MM.1S (cell line): ENCODE measurements around the gene TSC22D3.
"Not testable (repeated sequence)": the region's sequence is repeated elsewhere in the genome, so short reads cannot be mapped to it uniquely, and the experiment has no call there.

Experiments used
- DNase-seq: peaks from one replicate; pipeline ENCODE4 v3.0.0-alpha.2; 2015
- H2AFZ ChIP-seq: fragments of 300-600 bp; sonication (generic); 2 replicates; pipeline ENCODE4 v1.6.0; 2016; ENCODE audit warnings: antibody characterized with exemption, low read length
- H3F3A ChIP-seq: fragments of 300-600 bp; sonication (generic); 2 replicates; pipeline ENCODE4 v1.6.1; 2016; ENCODE audit warnings: mild to moderate bottlenecking, antibody characterized with exemption, low read length, moderate library complexity, mixed read lengths; ENCODE audit not compliant: insufficient read depth
- H3K27ac ChIP-seq: fragments of 300-600 bp; sonication (generic); 2 replicates; pipeline ENCODE4 v1.5.1; 2016; ENCODE audit warnings: mild to moderate bottlenecking, low read length
- H3K27me3 ChIP-seq: fragments of 300-600 bp; sonication (generic); replicated peaks from 2 replicates; pipeline ENCODE4 v1.6.0; 2016; ENCODE audit warnings: low read length; ENCODE audit not compliant: insufficient read depth
- H3K36me3 ChIP-seq: fragments of 300-600 bp; sonication (generic); replicated peaks from 2 replicates; pipeline ENCODE4 v1.6.1; 2016; ENCODE audit warnings: mild to moderate bottlenecking, low read length, mixed read lengths; ENCODE audit not compliant: insufficient read depth
- H3K4me1 ChIP-seq: fragments of 300-600 bp; sonication (generic); 2 replicates; pipeline ENCODE4 v1.6.1; 2016; ENCODE audit warnings: low read length, mixed read lengths
- H3K4me2 ChIP-seq: fragments of 300-600 bp; sonication (generic); 2 replicates; pipeline ENCODE4 v1.6.0; 2016; ENCODE audit warnings: low read depth, low read length
- H3K4me3 ChIP-seq: fragments of 300-600 bp; sonication (generic); 2 replicates; pipeline ENCODE4 v1.5.1; 2016; ENCODE audit warnings: low read length, mixed read lengths
- H3K79me2 ChIP-seq: fragments of 300-600 bp; sonication (generic); 2 replicates; pipeline ENCODE4 v1.6.1; 2016; ENCODE audit warnings: mixed run types, low read length, mixed read lengths
- H3K9ac ChIP-seq: fragments of 300-600 bp; sonication (generic); 2 replicates; pipeline ENCODE4 v1.6.1; 2016; ENCODE audit warnings: low read length, mixed read lengths
- H3K9me2 ChIP-seq: fragments of 300-600 bp; sonication (generic); replicated peaks from 2 replicates; pipeline ENCODE4 v1.6.1; 2016; ENCODE audit warnings: mild to moderate bottlenecking, low read length, mixed read lengths; ENCODE audit not compliant: insufficient read depth
- H3K9me3 ChIP-seq: fragments of 300-600 bp; sonication (generic); replicated peaks from 2 replicates; pipeline ENCODE4 v1.6.1; 2016; ENCODE audit warnings: mild to moderate bottlenecking, low read length, mixed read lengths; ENCODE audit not compliant: insufficient read depth
- H4K20me1 ChIP-seq: fragments of 300-600 bp; sonication (generic); 2 replicates; pipeline ENCODE4 v1.6.1; 2016; ENCODE audit warnings: mild to moderate bottlenecking, low read length, moderate library complexity, mixed read lengths; ENCODE audit not compliant: insufficient read depth
- EZH2 ChIP-seq: fragments of 300-600 bp; sonication (generic); optimal IDR thresholded peaks from 2 replicates; pipeline ENCODE3; 2017; ENCODE audit warnings: low read depth, mild to moderate bottlenecking, antibody characterized with exemption, low read length, mixed read lengths
- EZH2phosphoT487 ChIP-seq: fragments of 300-600 bp; sonication (generic); IDR thresholded peaks from 2 replicates; pipeline ENCODE4 v1.6.1; 2018; ENCODE audit warnings: antibody characterized with exemption, low read length
- TF ChIP-seq, protein P1 (sequence below): fragments of 300-600 bp; sonication (generic); IDR thresholded peaks from 2 replicates; pipeline ENCODE4 v1.5.1; 2016; ENCODE audit warnings: antibody characterized with exemption, low read length, mixed read lengths

TSC22D3 gene

DNA sequence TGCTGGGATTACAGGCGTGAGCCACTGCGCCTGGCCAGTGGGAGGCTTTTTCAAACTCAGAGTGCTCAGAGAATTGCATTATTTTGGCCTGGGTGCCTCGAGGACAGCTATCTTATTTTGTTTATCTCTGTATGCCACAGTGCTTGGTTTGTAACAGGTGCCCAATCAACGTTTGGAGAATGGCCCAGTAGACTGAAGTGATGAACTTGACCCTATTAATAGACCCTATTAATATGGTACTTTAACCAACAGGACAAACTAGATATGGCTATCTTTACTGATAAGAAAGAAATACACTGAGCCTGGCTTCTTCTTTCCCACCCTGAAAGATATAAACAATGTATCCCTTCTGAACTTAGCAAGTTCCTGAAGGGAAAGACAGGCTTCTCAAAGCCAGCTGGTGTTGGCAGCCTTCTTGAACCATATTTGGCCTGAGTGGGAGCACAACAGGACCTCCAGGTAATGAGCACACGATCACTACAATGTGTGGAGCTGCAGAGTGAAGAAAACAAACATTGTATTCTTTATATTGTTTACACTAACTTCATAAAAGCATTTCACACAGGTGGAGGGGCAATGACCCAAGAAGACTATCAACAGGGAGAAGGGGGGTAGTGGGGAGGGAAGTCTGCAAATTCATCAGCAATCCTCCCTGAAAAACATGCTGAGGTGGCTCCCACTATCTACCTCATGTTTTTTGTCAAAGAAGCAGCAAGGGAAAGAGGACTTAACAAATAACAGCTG lies 105.5 kb downstream of the TSC22D3 start:
- H3K9me3 ChIP-seq, result no peaks in the 10 kb centered on the region
- no peak overlapping the region for H3K27ac ChIP-seq
- DNase-seq, result no peak
- no peak overlapping the region for H2AFZ ChIP-seq
- H3F3A ChIP-seq, result peaks cover 18% of the 10 kb centered on the region
- no peaks in the 10 kb centered on the region for H3K36me3 ChIP-seq
- no peak overlapping the region for H3K4me3 ChIP-seq
- no peak overlapping the region for H3K4me2 ChIP-seq
- no peaks in the 10 kb centered on the region for H4K20me1 ChIP-seq
- H3K9ac ChIP-seq, result no peak overlapping the region
- H3K4me1 ChIP-seq, result peaks cover 22% of the 10 kb centered on the region
- peaks cover 5% of the 10 kb centered on the region; the same call in 1 of the 2 replicates for H3K79me2 ChIP-seq
- H3K27me3 ChIP-seq, result no peaks in the 10 kb centered on the region
- TF ChIP-seq EZH2 (no peak), EZH2phosphoT487 (no peak)
- TF ChIP-seq, protein P1, sequence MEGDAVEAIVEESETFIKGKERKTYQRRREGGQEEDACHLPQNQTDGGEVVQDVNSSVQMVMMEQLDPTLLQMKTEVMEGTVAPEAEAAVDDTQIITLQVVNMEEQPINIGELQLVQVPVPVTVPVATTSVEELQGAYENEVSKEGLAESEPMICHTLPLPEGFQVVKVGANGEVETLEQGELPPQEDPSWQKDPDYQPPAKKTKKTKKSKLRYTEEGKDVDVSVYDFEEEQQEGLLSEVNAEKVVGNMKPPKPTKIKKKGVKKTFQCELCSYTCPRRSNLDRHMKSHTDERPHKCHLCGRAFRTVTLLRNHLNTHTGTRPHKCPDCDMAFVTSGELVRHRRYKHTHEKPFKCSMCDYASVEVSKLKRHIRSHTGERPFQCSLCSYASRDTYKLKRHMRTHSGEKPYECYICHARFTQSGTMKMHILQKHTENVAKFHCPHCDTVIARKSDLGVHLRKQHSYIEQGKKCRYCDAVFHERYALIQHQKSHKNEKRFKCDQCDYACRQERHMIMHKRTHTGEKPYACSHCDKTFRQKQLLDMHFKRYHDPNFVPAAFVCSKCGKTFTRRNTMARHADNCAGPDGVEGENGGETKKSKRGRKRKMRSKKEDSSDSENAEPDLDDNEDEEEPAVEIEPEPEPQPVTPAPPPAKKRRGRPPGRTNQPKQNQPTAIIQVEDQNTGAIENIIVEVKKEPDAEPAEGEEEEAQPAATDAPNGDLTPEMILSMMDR, result no peak
- no peaks in the 10 kb centered on the region for H3K9me2 ChIP-seq

DNA sequence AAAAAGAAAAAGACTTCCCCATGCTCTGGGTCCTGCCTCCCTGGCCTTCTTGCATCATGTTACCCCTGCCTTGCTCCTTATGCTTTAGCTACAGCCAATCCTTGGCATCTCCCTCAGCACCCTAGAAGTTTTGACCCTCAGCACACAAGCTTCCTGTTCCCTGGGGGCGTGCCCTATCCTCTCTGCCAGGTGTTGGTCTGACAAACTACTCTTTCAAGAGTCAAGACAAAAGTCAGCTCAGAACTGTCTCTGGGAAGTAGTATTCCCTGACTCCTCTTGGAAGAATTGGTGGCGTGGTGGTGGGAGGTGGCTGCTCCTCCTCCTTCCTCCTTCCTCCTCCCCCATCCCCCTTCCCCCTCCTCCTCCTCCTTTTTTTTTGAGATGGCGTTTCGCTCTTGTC lies 106.3 kb downstream of the TSC22D3 start:
- Histone ChIP-seq H3K4me1 (peaks cover 16% of the 10 kb centered on the region), H3K4me2 (no peak overlapping the region), H3K79me2 (peaks cover 5% of the 10 kb centered on the region; the same call in 1 of the 2 replicates), H4K20me1 (no peaks in the 10 kb centered on the region), H3K9me2 (no peaks in the 10 kb centered on the region), H3K27me3 (no peaks in the 10 kb centered on the region), H3K9ac (no peak overlapping the region), H3K36me3 (no peaks in the 10 kb centered on the region), H3K27ac (no peak overlapping the region), H2AFZ (no peak overlapping the region), H3F3A (peaks cover 11% of the 10 kb centered on the region), H3K9me3 (no peaks in the 10 kb centered on the region), H3K4me3 (no peak overlapping the region)
- TF ChIP-seq, protein P1, result no peak
- TF ChIP-seq EZH2 (no peak), EZH2phosphoT487 (no peak)
- DNase-seq, result no peak

DNA sequence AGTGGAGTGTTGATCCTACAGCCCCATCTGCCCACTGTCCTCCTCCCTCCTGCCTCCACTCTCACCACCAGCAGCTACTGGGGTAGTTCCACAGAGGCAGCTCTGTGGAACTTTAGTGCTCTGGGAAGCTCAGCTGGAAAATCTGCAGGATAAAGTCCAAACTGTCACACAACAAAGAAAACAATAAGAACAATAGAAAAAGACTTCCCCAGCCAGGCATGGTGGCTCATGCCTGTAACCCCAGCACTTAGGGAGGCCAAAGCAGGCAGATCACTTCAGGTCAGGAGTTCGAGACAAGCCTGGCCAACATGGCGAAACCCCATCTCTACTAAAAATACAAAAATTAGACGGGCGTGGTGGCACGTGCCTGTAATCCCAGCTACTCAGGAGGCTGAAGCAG lies 106.9 kb downstream of the TSC22D3 start:
- H3K4me2 ChIP-seq, H3K4me3 ChIP-seq, H3K9me2 ChIP-seq, H3F3A ChIP-seq, H4K20me1 ChIP-seq, H2AFZ ChIP-seq, H3K9me3 ChIP-seq, H3K27ac ChIP-seq, H3K27me3 ChIP-seq, DNase-seq, H3K36me3 ChIP-seq, H3K9ac ChIP-seq, H3K79me2 ChIP-seq: not testable (repeated sequence)
- peaks cover 13% of the 10 kb centered on the region for H3K4me1 ChIP-seq

DNA sequence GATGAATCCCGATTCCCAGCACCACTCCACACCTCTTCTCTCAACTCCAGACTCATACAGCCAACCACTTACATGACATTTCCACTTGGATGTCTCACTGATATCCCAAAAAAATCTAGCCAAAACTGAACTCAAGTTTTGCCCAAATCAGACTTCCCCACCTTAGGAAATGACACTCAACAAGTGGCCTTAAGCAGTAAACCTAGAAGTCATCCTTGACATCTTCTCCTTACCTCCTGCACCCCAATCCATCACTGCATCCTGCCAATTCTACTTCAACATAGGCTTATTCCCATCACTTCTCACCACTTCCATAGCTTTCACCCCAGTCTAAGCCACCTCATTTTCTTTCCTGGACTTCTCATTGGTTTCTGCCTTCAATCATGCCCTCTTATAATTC lies 108.2 kb downstream of the TSC22D3 start:
- Histone ChIP-seq H3K27me3 (no peaks in the 10 kb centered on the region), H3K4me3 (no peak overlapping the region), H2AFZ (no peak overlapping the region), H3K9me2 (no peaks in the 10 kb centered on the region), H3K4me1 (peaks cover 4% of the 10 kb centered on the region; the same call in 1 of the 2 replicates), H3K79me2 (peaks cover 5% of the 10 kb centered on the region; the same call in 1 of the 2 replicates), H4K20me1 (no peaks in the 10 kb centered on the region), H3K9ac (no peak overlapping the region), H3K36me3 (no peaks in the 10 kb centered on the region), H3F3A (no peaks in the 10 kb centered on the region), H3K4me2 (no peak overlapping the region), H3K9me3 (no peaks in the 10 kb centered on the region), H3K27ac (no peak overlapping the region)
- no peak for DNase-seq
- TF ChIP-seq, protein P1, result no peak
- TF ChIP-seq EZH2 (no peak), EZH2phosphoT487 (no peak)
